ENCODE data around the gene ARHGEF4. TPM values are rescaled to one million over a fixed set of nuclear protein-coding genes. Genes with fewer than 3 reads are reported as not detected.

Gene ARHGEF4
- total RNA-seq = 5.1 TPM
- long read RNA-seq, partial matches to known transcripts = 7 of 26 reads
- long read RNA-seq, other reads (novel, unspliced or antisense) = 19 of 26 reads

GRCh38 chr2:130836501-130837174 is at the start of gene ARHGEF4:
Gene ARHGEF4, plus strand, starts transcription at chr2:130836914. Its CDS starts 40 bp downstream, at chr2:130836954.
- intact Hi-C loops (cut with DNase I) = no loop called here
- ATAC-seq (ENCODE audit: poor library complexity) (peak; percentile 91), DNase-seq (no peak)

- ATAC-seq (ENCODE audit: poor library complexity) (no peak), DNase-seq (no peak)
- intact Hi-C loops (cut with DNase I) = no loop called here
These were observed 48.9 kb upstream of the ARHGEF4 start for GRCh38 chr2:130787841-130788240.

- DNase-seq = no peak
- intact Hi-C loops (cut with DNase I) = no loop called here
- no peak for ATAC-seq (ENCODE audit: poor library complexity)
These were observed 46.4 kb upstream of the ARHGEF4 start for GRCh38 chr2:130790312-130790711.

- no peak for DNase-seq
- intact Hi-C loops (cut with DNase I) = no loop called here
- ATAC-seq (ENCODE audit: poor library complexity) = no peak
These were observed 45.7 kb upstream of the ARHGEF4 start for GRCh38 chr2:130790804-130791616.

DNA sequence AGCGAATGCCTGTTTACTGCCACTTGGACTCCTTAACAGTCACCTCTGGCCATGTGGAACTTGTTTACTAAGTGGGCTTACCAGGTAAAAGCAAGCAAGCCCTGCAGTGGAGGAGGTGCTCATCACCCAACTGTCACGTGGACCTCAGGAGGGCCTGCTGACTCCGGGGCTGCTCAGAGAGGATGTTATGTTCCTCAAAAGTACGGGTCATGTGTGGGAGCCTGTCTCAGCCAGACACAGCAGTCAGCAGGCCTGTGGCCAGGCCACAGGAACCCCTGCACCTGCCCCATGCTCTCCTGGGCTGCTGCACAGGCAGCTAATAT is 45.1 kb upstream of the ARHGEF4 start:
- ATAC-seq (ENCODE audit: poor library complexity) = no peak
- intact Hi-C loops (cut with DNase I) = no loop called here

GRCh38 chr2:130795431-130795830 is 41.3 kb upstream of the ARHGEF4 start:
- ATAC-seq (ENCODE audit: poor library complexity) (no peak), DNase-seq (no peak)
- intact Hi-C loops (cut with DNase I) = loop anchor here (5.0 kb wide), 1 partner anchor 127 kb away; no protein-coding TSS in a partner anchor

More for the DNA sequence above, 45.1 kb upstream of the ARHGEF4 start:
- DNase-seq = no peak

DNA sequence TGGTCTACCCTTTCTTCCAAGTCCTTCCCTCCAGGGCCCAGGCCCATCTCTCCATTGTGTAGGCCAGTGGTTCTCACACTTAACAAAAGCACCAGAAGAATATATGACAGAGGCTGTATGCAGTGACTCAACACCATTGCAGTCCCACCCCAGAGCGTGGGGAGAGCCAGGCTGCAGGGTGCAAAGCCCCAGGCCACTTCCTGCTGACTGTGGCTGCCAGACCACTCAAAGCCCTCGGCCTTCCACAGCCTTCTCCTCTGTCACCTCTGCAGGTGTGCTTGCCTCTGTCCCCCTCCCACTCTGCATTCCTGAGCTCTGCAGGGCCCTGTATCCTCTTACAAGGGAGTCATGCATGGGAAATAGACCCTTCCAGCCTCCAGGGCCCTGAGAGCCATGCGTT is 40.4 kb upstream of the ARHGEF4 start:
- ATAC-seq (ENCODE audit: poor library complexity) = no peak
- no peak for DNase-seq
- intact Hi-C loops (cut with DNase I) = loop anchor here (5.0 kb wide), 1 partner anchor 126 kb away; no protein-coding TSS in a partner anchor

GRCh38 chr2:130797493-130798435 is 39.0 kb upstream of the ARHGEF4 start:
- peak; percentile 95 for DNase-seq
- intact Hi-C loops (cut with DNase I) = loop anchor here (2.0 to 5.0 kb wide), 2 partner anchors 77 to 125 kb away; no protein-coding TSS in a partner anchor

GRCh38 chr2:130798472-130799218 is 38.1 kb upstream of the ARHGEF4 start:
- peak; percentile 9 for ATAC-seq (ENCODE audit: poor library complexity)
- intact Hi-C loops (cut with DNase I) = loop anchor here (2.0 to 5.0 kb wide), 2 partner anchors 76 to 124 kb away; no protein-coding TSS in a partner anchor

More at GRCh38 chr2:130797493-130798435, 39.0 kb upstream of the ARHGEF4 start:
- ATAC-seq (ENCODE audit: poor library complexity) = peak; percentile 98

GRCh38 chr2:130799295-130799694 is 37.4 kb upstream of the ARHGEF4 start:
- no peak for DNase-seq
- no peak for ATAC-seq (ENCODE audit: poor library complexity)
- intact Hi-C loops (cut with DNase I) = loop anchor here (2.0 to 5.0 kb wide), 2 partner anchors 76 to 123 kb away; no protein-coding TSS in a partner anchor

More at GRCh38 chr2:130798472-130799218, 38.1 kb upstream of the ARHGEF4 start:
- no peak for DNase-seq

DNA sequence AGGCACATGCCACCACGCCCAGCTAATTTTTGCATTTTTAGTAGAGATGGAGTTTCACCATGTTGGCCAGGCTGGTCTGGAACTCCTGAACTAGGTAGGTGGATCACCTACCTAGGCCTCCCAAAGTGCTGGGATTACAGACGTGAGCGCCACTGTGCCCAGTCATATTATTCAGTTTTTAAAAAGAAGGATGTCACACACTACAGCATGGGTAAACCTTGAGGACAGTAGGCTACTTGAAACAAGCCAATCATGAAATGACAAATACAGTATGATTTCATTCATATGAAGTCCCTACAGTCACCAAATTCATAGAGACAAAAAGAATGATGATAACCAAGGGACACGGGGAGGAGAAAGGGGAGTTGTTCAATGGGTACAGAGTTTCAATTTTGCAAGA is 31.1 kb upstream of the ARHGEF4 start:
- DNase-seq (no peak), ATAC-seq (ENCODE audit: poor library complexity) (no peak)
- intact Hi-C loops (cut with DNase I) = no loop called here

DNA sequence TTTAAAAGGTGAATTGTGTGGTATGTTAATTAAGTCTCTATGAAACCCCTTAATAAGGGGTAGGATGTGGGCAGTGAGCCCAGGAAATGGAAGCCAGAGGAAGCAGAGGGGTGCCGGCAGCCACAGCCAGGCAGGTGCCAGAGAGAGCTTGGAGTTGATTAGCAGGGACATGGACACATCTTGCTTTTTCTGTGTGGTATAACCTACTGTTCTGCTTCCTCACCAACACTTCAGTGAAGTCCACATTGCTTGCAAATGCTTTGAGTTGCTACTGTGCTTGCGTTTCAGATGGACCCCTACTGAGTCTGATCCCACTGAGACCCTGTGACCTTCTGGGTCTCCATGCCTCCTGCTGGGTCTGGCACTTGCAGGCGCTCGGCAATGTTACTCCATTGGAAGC is 30.3 kb upstream of the ARHGEF4 start:
- ATAC-seq (ENCODE audit: poor library complexity) (no peak), DNase-seq (no peak)
- intact Hi-C loops (cut with DNase I) = no loop called here

GRCh38 chr2:130807659-130808385 is 28.9 kb upstream of the ARHGEF4 start:
- DNase-seq = no peak
- intact Hi-C loops (cut with DNase I) = no loop called here
- ATAC-seq (ENCODE audit: poor library complexity) = no peak

- ATAC-seq (ENCODE audit: poor library complexity) (no peak), DNase-seq (no peak)
- intact Hi-C loops (cut with DNase I) = no loop called here
These were observed 28.0 kb upstream of the ARHGEF4 start for GRCh38 chr2:130808482-130809268.

DNA sequence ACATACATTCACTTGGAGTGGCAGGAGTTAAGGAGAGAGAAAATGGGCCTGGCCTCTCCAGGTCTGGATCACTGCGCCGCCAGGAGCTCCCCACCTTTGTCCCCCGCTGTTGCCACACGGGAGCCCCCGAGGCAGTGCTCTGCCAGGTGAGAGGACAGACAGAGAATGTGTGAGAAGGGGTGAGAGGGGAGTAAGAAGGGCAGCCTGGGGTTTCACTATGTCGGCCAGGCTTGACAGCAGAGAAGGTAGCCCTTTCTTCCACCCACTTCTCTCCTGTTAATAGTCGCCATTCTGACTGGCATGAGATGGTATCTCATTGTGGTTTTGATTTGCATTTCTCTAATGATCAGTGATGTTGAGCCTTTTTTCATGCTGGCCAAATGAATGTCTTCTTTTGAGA is 26.2 kb upstream of the ARHGEF4 start:
- ATAC-seq (ENCODE audit: poor library complexity) (no peak), DNase-seq (no peak)
- intact Hi-C loops (cut with DNase I) = no loop called here

DNA sequence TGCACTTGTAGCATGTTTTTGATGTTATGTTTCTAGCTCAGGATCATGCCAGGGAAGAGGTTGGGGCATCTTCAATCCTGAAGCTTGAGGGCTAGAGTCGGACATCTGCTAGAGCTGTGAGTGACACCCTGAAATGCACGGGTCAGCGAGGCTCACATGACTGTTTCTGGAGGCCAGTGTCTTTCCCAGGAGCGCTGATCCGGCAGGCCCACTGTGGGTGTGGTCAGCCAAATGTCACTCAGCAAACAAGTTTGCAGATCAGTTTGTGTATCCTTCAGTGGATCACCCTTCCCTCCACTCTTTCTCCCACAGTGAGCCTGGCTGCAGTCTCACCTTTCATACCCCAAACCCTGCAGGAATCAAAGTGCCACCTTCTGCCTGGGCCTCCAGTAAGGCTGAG is 23.0 kb upstream of the ARHGEF4 start:
- DNase-seq (no peak), ATAC-seq (ENCODE audit: poor library complexity) (no peak)
- intact Hi-C loops (cut with DNase I) = no loop called here

Data from Right ventricle myocardium superior (tissue), 1 donor.